GM23338 (cell line): ENCODE data around the gene MAPT.

ENCODE experiments used
- CREB1 ChIP-seq: fragments of 250-450 bp; sonication (Bioruptor Pico); IDR thresholded peaks from 2 replicates; pipeline ENCODE4 v1.5.0; 2020; ENCODE audit warnings: low read depth, mild to moderate bottlenecking, moderate library complexity
- EZH2 ChIP-seq: fragments of 200-600 bp; sonication (generic); IDR thresholded peaks from one replicate; pipeline ENCODE4 v1.8.0; 2017; ENCODE audit warnings: antibody characterized with exemption, mild to moderate bottlenecking, low read depth; ENCODE audit not compliant: unreplicated experiment
- EZH2phosphoT487 ChIP-seq: fragments of 200-600 bp; sonication (generic); IDR thresholded peaks from one replicate; pipeline ENCODE4 v1.8.1; 2018; ENCODE audit warnings: antibody characterized with exemption; ENCODE audit not compliant: unreplicated experiment
- JUNB ChIP-seq: IDR thresholded peaks from one replicate; pipeline ENCODE4 v1.6.1; 2016; ENCODE audit warnings: antibody characterized with exemption; ENCODE audit not compliant: unreplicated experiment
- POLR2AphosphoS5 ChIP-seq: IDR thresholded peaks from 2 replicates; pipeline ENCODE4 v1.6.1; 2016; ENCODE audit warnings: antibody characterized with exemption, low read depth
- STAT1 ChIP-seq: IDR thresholded peaks from one replicate; pipeline ENCODE4 v1.6.1; 2016; ENCODE audit warnings: antibody characterized with exemption; ENCODE audit not compliant: unreplicated experiment
- ZNF331 ChIP-seq: fragments of 250-450 bp; sonication (Bioruptor Pico); IDR thresholded peaks from 2 replicates; pipeline ENCODE4 v1.5.0; 2020; ENCODE audit warnings: low read depth, mild to moderate bottlenecking, moderate library complexity
- TF ChIP-seq, protein P1 (sequence below), 2 experiments: fragments of 200-600 bp in 1 of 2; sonication (generic) in 1 of 2; conservative IDR thresholded peaks; 2 replicates each; pipeline versions ENCODE4 v1.5.1 to v1.6.1; 2016 to 2017; ENCODE audit warnings: antibody characterized with exemption in 2 of 2, low read depth in 2 of 2, mild to moderate bottlenecking in 2 of 2, moderate library complexity in 1 of 2
- TF ChIP-seq, protein P2 (sequence below): IDR thresholded peaks from one replicate; pipeline ENCODE4 v1.6.1; 2018; ENCODE audit warnings: antibody characterized with exemption; ENCODE audit not compliant: unreplicated experiment
- TF ChIP-seq, protein P3 (sequence below): IDR thresholded peaks from 2 replicates; pipeline ENCODE4 v1.6.1; 2016; ENCODE audit warnings: antibody characterized with exemption

DNA sequence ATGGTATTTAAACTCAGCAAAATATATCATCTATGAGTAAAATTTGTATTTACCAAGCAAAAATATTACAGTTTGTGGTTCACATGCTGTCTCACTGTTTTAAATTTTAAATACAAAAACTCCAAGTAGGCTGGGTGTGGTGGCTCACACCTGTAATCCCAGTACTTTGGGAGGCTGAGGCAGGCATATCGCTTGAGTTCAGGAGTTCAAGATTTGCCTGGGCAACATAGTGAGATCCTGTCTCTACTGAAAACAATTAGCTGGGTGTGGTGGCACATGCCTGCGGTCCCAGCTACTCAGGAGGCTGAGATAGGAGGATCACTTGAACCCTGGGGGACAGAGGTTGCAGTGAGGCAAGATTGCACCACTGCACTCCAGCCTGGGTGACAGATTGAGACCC is 37.3 kb downstream of the MAPT start:
- TF ChIP-seq, protein P1, sequence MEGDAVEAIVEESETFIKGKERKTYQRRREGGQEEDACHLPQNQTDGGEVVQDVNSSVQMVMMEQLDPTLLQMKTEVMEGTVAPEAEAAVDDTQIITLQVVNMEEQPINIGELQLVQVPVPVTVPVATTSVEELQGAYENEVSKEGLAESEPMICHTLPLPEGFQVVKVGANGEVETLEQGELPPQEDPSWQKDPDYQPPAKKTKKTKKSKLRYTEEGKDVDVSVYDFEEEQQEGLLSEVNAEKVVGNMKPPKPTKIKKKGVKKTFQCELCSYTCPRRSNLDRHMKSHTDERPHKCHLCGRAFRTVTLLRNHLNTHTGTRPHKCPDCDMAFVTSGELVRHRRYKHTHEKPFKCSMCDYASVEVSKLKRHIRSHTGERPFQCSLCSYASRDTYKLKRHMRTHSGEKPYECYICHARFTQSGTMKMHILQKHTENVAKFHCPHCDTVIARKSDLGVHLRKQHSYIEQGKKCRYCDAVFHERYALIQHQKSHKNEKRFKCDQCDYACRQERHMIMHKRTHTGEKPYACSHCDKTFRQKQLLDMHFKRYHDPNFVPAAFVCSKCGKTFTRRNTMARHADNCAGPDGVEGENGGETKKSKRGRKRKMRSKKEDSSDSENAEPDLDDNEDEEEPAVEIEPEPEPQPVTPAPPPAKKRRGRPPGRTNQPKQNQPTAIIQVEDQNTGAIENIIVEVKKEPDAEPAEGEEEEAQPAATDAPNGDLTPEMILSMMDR (conservative IDR thresholded peaks at IDR 0.05; ENCODE audit: low read depth in 2 of 2), result no peak
- TF ChIP-seq ZNF331 (CRISPR knock-in tag) (no peak), POLR2AphosphoS5 (no peak), EZH2 (no peak), EZH2phosphoT487 (no peak), CREB1 (CRISPR knock-in tag) (no peak), STAT1 (no peak), JUNB (no peak)
- TF ChIP-seq, protein P2, sequence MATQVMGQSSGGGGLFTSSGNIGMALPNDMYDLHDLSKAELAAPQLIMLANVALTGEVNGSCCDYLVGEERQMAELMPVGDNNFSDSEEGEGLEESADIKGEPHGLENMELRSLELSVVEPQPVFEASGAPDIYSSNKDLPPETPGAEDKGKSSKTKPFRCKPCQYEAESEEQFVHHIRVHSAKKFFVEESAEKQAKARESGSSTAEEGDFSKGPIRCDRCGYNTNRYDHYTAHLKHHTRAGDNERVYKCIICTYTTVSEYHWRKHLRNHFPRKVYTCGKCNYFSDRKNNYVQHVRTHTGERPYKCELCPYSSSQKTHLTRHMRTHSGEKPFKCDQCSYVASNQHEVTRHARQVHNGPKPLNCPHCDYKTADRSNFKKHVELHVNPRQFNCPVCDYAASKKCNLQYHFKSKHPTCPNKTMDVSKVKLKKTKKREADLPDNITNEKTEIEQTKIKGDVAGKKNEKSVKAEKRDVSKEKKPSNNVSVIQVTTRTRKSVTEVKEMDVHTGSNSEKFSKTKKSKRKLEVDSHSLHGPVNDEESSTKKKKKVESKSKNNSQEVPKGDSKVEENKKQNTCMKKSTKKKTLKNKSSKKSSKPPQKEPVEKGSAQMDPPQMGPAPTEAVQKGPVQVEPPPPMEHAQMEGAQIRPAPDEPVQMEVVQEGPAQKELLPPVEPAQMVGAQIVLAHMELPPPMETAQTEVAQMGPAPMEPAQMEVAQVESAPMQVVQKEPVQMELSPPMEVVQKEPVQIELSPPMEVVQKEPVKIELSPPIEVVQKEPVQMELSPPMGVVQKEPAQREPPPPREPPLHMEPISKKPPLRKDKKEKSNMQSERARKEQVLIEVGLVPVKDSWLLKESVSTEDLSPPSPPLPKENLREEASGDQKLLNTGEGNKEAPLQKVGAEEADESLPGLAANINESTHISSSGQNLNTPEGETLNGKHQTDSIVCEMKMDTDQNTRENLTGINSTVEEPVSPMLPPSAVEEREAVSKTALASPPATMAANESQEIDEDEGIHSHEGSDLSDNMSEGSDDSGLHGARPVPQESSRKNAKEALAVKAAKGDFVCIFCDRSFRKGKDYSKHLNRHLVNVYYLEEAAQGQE, result no peak
- TF ChIP-seq, protein P3, sequence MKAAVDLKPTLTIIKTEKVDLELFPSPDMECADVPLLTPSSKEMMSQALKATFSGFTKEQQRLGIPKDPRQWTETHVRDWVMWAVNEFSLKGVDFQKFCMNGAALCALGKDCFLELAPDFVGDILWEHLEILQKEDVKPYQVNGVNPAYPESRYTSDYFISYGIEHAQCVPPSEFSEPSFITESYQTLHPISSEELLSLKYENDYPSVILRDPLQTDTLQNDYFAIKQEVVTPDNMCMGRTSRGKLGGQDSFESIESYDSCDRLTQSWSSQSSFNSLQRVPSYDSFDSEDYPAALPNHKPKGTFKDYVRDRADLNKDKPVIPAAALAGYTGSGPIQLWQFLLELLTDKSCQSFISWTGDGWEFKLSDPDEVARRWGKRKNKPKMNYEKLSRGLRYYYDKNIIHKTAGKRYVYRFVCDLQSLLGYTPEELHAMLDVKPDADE, result no peak
